Stimulated activated CD8-positive, alpha-beta memory T cell treated with anti-CD3 and anti-CD28 coated beads, Interleukin-15, amount 100 ng/mL, for 1 hour (primary cell): ENCODE data around the gene ULK4.

Experiments used
- DNase-seq: peaks from one replicate; pipeline ENCODE4 v3.0.0-alpha.2; 2020; ENCODE audit warnings: low read depth

The ULK4 gene

GRCh38 chr3:41357271-41357670 lies 604.6 kb downstream of the ULK4 start:
- DNase-seq, result no peak

DNA sequence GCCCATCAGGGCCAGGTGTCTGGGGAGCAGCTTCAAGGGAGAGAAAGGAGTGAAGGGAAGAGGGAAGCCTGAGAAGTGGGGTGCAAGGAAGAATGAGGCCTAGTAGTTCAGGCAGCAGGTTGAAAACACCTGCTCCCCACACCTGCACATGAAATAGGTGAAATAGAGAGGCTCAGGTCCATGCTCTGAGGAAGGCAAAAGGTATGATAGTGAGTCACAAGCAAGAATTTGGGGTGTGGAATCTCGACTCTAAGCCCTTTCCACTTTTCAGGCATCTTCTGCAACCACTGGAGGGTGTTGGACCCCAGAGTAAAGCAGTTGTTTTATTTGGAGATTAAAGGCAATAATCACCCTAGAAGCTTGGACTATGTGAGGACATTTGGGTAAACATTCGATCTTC lies 605.1 kb downstream of the ULK4 start:
- DNase-seq, result no peak

- no peak for DNase-seq
These were observed 609.4 kb downstream of the ULK4 start for GRCh38 chr3:41352510-41352909.

DNA sequence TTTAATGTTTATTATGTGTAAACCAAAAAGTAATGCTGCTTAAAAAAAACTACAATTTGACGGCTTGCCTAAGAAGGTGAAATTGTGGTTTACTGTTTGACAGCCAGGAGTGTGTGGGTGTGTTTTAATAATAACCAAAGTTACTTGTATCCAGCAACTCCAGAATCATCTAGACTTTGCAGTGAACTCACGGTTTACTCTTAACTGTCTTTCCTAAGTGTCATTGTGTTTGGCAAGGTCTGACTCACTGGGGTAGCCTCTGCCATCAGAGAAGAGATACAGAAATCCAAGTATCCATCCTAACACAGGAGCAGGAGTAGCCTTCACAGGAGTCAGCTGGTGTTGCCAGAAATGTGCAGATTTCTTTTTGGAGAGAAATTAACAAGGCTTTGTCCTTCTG lies 611.5 kb downstream of the ULK4 start:
- DNase-seq, result no peak

- no peak for DNase-seq
These were observed 613.5 kb downstream of the ULK4 start for GRCh38 chr3:41348401-41348800.

DNA sequence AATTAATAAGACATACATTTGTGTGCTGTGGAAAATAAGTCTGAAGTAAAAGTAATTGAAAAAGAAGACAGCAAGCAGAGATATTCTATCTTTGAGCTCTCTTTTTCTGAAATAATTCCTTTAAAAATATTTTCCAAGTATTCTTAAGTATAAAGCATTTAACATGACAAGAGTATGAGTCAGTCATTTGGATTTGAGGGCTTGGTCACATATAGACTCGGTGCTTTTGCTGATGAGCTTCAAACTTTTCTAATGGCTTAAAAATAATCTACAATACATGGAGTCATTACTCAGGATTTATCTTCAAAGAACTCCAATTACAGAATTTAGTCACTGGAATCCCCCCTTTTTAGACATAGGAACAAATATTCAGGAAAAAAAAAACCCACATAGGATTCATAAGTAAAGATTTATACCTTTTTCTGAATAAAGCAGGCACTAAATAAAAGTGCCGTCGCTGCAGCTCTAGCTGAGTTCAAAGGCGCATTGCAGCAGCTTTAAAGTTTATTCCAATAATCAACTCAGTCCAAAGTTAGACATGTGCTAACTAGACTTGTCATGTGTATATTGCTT lies 615.1 kb downstream of the ULK4 start:
- DNase-seq, result no peak

GRCh38 chr3:41345788-41346187 lies 616.1 kb downstream of the ULK4 start:
- no peak for DNase-seq

- DNase-seq, result no peak
These were observed 622.1 kb downstream of the ULK4 start for GRCh38 chr3:41339758-41340157.

- no peak for DNase-seq
These were observed 623.6 kb downstream of the ULK4 start for GRCh38 chr3:41338276-41338675.

DNA sequence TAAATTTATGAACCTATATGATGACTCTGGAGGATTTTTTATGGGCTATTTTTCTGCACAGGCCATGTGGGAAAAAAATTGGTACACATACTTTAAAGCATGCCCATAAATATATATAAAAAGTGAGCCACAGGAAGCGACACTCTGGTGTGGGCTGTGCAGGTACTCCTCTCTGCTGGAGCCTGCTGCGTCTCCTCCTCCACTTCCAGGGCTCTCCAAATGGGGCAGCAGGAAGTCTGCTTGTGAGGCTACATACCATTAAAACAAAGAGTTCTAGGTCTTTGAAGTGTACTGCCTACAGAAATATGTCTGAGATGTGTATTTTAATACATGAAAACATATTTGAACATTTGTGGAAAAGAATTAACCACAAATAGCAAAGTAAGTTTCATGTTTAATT lies 627.5 kb downstream of the ULK4 start:
- no peak for DNase-seq

DNA sequence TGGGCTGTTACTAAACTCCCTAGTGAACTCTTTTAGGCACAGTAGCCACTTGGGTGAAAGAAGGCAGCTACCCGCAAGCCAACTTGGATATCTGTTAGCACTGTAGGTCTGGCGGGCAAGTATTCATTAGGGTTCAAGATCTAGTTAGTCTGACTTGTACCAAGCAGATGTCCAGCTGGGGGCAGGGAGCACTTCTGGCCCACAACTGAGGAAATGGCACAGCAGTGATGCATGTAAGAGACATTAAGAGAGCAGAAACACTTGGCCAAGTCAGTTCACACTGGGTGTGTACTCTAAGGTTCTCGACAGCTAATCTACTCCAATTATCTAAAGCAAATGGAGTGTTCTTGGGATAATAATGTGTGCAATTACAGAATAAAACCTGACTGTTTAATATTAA lies 630.9 kb downstream of the ULK4 start:
- no peak for DNase-seq

- DNase-seq, result no peak
These were observed 631.4 kb downstream of the ULK4 start for GRCh38 chr3:41330465-41330864.

DNA sequence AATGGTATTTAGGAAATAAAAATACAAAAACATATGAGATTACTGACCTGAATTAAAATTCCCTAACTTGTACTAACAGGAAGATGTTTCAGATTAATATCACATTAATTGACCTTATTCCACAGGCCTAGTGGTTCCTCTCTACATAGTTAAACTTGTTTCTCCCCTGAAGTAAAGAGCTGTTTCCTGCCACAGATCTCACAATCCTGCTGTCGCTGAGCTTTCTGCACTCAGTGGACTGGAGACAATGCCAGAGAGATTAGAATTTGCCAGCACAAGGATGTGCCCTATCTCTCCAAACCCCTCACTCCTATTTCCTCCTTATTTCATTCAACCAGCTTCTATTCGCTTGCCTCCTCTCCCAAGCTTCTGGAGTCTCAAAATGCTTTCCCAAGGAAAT lies 632.0 kb downstream of the ULK4 start:
- no peak for DNase-seq

GRCh38 chr3:41328926-41329325 lies 633.0 kb downstream of the ULK4 start:
- no peak for DNase-seq

- no peak for DNase-seq
These were observed 634.2 kb downstream of the ULK4 start for GRCh38 chr3:41327718-41328117.

GRCh38 chr3:41324156-41324475 lies 637.8 kb downstream of the ULK4 start:
- DNase-seq, result no peak

GRCh38 chr3:41323467-41324155 lies 638.3 kb downstream of the ULK4 start:
- no peak for DNase-seq

DNA sequence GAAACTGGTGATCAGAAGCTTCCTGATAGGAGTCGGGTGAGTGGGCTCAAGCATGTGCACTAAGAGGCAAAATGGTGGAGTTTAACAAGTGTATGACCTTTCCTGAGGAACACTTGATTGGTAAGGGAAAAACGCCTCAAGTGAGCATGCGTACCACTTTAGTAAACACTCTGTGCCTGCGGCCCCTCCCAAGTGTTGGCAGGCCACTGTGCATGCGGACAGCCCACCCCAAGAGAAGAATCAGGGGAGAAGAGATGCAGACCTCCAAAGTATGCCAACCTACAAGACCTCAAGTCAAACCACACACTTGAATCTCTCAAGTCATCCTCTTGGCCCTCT lies 640.3 kb downstream of the ULK4 start:
- DNase-seq, result no peak

DNA sequence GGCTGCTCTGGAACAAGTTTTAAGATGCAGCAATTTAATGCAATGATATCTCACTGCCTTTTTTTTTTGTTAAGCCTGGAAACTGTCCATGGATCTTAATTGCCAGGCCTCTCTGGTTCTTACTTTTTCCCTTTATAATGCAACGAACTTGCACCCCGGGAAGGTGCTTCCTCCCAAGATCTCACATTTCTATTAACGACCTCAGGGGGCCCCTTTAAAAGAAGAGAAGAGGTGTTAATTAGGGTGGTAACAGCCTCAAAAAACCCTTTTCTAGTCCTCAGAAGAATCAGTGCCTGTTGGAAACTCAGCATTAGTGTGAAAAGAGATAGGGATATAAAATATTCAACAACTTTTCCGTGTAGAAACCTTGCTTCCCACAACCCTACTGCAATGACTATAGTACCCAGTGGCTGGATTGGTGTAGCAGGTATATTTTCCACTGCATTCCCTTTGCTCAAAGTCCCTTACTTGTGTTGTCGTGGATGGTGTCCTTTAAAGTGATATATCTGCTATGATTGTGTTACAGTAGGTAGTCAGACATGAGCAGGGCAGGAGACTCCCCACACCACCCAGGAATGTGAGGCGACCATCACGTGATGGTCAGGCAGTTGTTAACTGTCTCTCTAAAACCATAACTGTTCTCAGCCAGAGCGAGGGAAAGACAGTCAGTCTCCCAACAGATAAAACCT lies 640.8 kb downstream of the ULK4 start:
- no peak for DNase-seq

- DNase-seq, result no peak
These were observed 643.4 kb downstream of the ULK4 start for GRCh38 chr3:41318520-41318919.

DNA sequence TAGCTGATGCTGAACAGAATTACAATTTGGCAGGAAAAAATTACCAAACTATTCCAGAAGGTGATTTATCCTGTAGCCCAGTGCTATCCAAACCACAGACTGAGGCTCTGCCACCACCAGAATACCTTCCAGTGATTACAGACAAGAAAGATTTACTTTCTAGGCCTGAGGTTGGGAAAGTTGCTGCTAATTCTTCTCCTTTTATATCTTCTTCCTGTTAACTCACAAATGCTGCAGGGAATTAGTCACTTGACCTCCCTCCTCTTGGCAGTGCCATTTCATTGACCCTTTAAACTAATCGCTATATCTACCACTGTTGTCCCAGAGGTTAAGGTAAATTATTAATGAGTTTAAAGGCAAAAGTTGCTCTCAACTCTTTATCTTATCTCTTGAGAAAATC lies 644.2 kb downstream of the ULK4 start:
- no peak for DNase-seq

DNA sequence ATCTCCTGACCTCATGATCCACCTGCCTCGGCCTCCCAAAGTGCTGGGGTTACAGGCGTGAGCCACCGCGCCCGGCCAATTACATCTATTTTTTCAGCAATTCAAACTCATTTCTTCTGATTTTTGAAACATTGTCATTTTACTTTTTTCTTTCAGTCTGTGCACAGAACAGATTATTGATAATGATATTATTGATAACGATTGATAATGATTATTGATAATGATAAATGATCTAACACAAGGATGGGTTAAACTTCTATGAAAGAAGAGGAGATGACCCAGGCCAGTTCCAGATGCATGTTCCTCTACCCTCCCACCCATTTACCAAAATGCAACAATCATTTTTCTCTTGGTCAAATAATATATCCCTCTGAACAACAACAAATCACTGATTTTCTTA lies 644.6 kb downstream of the ULK4 start:
- DNase-seq, result no peak

GRCh38 chr3:41315126-41315525 lies 646.8 kb downstream of the ULK4 start:
- DNase-seq, result no peak

GRCh38 chr3:41308119-41308518 lies 653.8 kb downstream of the ULK4 start:
- DNase-seq, result no peak
